Keratinocyte (primary cell): Measurements from ENCODE around the gene ZNF346. TPM values are rescaled to one million over a fixed set of nuclear protein-coding genes. Genes with fewer than 3 reads are reported as not detected.

Experiments used
- DNase-seq: peaks from one replicate; pipeline ENCODE4 v3.0.0-alpha.2; 2011; ENCODE audit warnings: low read depth, missing footprints, low spot score
- FAIRE-seq: peaks from 2 replicates; lab custom pipeline; 2011; peaks lifted over from hg19 to GRCh38; lab: Jason Lieb, UNC
- H2AFZ ChIP-seq: 2 replicates; pipeline ENCODE4 v1.6.0; 2012; ENCODE audit warnings: low read length, control low read depth, inconsistent platforms; ENCODE audit not compliant: control insufficient read depth
- H3K27ac ChIP-seq: 2 replicates; pipeline ENCODE4 v1.5.1; 2011; ENCODE audit warnings: low read length; ENCODE audit not compliant: control insufficient read depth, insufficient read depth
- H3K27me3 ChIP-seq: 3 replicates; pipeline ENCODE4 v1.6.0; 2011; ENCODE audit warnings: low read length; ENCODE audit not compliant: control insufficient read depth, insufficient read depth; ENCODE audit errors: extremely low read depth
- H3K36me3 ChIP-seq, 2 experiments: 2 replicates in 1 of 2; 3 replicates in 1 of 2; pipeline ENCODE4 v1.5.1; 2011; ENCODE audit warnings: low read length in 2 of 2, mild to moderate bottlenecking in 1 of 2; ENCODE audit not compliant: control insufficient read depth in 2 of 2, insufficient read depth in 2 of 2; ENCODE audit errors: extremely low read depth in 1 of 2
- H3K4me1 ChIP-seq: 3 replicates; pipeline ENCODE4 v1.5.1; 2011; ENCODE audit warnings: low read length; ENCODE audit not compliant: control insufficient read depth, insufficient read depth; ENCODE audit errors: extremely low read depth
- H3K4me2 ChIP-seq: 3 replicates; pipeline ENCODE4 v1.6.0; 2011; ENCODE audit warnings: low read depth, low read length; ENCODE audit not compliant: control insufficient read depth, insufficient read depth; ENCODE audit errors: extremely low read depth
- H3K4me3 ChIP-seq, 3 experiments: fragments of 200-600 bp in 1 of 3; sonication (generic) in 1 of 3; 2 replicates in 2 of 3; 3 replicates in 1 of 3; pipeline ENCODE4 v1.5.1; 2011 to 2016; ENCODE audit warnings: low read length in 3 of 3, mild to moderate bottlenecking in 3 of 3, control low read depth in 2 of 3, inconsistent platforms in 1 of 3, low read depth in 1 of 3, mixed read lengths in 1 of 3, mixed run types in 1 of 3, moderate library complexity in 1 of 3; ENCODE audit not compliant: control insufficient read depth in 2 of 3, insufficient read depth in 2 of 3; ENCODE audit errors: extremely low read depth in 1 of 3
- H3K79me2 ChIP-seq: 2 replicates; pipeline ENCODE4 v1.6.0; 2012; ENCODE audit warnings: low read length; ENCODE audit not compliant: control insufficient read depth, insufficient read depth
- H3K9ac ChIP-seq: 3 replicates; pipeline ENCODE4 v1.6.0; 2011; ENCODE audit warnings: low read length; ENCODE audit not compliant: control insufficient read depth, insufficient read depth; ENCODE audit errors: extremely low read depth
- H3K9me1 ChIP-seq: 3 replicates; pipeline ENCODE4 v1.6.0; 2011; ENCODE audit warnings: low read length; ENCODE audit not compliant: control insufficient read depth, insufficient read depth; ENCODE audit errors: extremely low read depth
- H3K9me3 ChIP-seq: 2 replicates; pipeline ENCODE4 v1.5.1; 2012; ENCODE audit warnings: low read depth, low read length; ENCODE audit not compliant: control insufficient read depth
- H4K20me1 ChIP-seq: 3 replicates; pipeline ENCODE4 v1.6.0; 2011; ENCODE audit warnings: low read length; ENCODE audit not compliant: control insufficient read depth, insufficient read depth; ENCODE audit errors: extremely low read depth
- EZH2 ChIP-seq: IDR thresholded peaks from one replicate; pipeline ENCODE4 v1.6.1; 2012; ENCODE audit warnings: inconsistent platforms, mild to moderate bottlenecking, low read length, moderate library complexity
- dilution Hi-C: fragments of 300-500 bp; cut with MboI; formaldehyde crosslinking; loops from one replicate; pipeline ENCODE4 v1.7.0; 2020; ENCODE audit warnings: low sequenced_read_pairs; ENCODE audit not compliant: extremely low pct_ligation_motif_present
- polyA plus RNA-seq, 5 experiments: library from polyadenylated mRNA; depleted of rRNA in 3 of 5; stranded (reverse) in 3 of 5; stranded (forward) in 1 of 5; unstranded in 1 of 5; fragments of >200 nt; gene quantifications; 1 replicate in 1 of 5; 2 replicates in 3 of 5; 3 replicates in 1 of 5; pipeline versions ENCODE4 v1.2.1 to v1.2.3, GENCODE V29; 2011 to 2012; ENCODE audit warnings: missing spikeins in 2 of 5, low read depth in 1 of 5, low replicate concordance in 1 of 5
- TF ChIP-seq, protein P1 (sequence below), 3 experiments: IDR thresholded peaks in 1 of 3; conservative IDR thresholded peaks in 1 of 3; optimal IDR thresholded peaks in 1 of 3; 2 replicates in 2 of 3; 3 replicates in 1 of 3; pipeline versions ENCODE3 to v1.5.1; 2011; ENCODE audit warnings: low read length in 3 of 3, mild to moderate bottlenecking in 3 of 3, moderate library complexity in 2 of 3, control low read depth in 1 of 3, inconsistent platforms in 1 of 3; ENCODE audit not compliant: insufficient read depth in 2 of 3; ENCODE audit errors: extremely low read depth in 1 of 3

Gene ZNF346
- polyA plus RNA-seq, 1 donor (not counting 4 experiments of a cell fraction or from before 2014, with no cell fraction given), result 9.5 TPM

DNA sequence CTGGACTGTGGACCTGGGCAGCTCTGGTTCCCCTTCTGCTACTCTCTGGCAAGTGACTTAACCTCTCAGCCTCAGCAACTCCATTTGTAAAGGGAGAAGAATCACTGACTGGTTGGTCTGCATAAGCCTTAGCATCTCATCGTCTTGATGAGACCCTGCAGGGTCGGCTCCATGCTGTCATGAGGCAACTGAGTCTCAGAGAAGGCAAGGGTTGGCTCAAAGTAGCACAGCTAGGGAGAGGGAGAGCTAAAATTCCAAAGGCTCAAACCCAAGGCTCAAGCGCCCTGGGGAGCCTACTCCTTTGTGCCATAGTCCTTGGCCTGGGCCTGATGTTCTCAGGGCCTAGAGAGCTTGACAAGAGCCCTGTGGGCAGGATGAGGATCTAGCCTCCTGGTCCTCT lies 68.7 kb downstream of the ZNF346 start:
- H4K20me1 ChIP-seq, result no peaks in the 10 kb centered on the region
- DNase-seq (no peak), FAIRE-seq (no peak)
- H3K9me3 ChIP-seq, result no peaks in the 10 kb centered on the region
- H3K4me1 ChIP-seq, result peaks cover 1% of the 10 kb centered on the region
- TF ChIP-seq EZH2, result no peak
- TF ChIP-seq, protein P1, sequence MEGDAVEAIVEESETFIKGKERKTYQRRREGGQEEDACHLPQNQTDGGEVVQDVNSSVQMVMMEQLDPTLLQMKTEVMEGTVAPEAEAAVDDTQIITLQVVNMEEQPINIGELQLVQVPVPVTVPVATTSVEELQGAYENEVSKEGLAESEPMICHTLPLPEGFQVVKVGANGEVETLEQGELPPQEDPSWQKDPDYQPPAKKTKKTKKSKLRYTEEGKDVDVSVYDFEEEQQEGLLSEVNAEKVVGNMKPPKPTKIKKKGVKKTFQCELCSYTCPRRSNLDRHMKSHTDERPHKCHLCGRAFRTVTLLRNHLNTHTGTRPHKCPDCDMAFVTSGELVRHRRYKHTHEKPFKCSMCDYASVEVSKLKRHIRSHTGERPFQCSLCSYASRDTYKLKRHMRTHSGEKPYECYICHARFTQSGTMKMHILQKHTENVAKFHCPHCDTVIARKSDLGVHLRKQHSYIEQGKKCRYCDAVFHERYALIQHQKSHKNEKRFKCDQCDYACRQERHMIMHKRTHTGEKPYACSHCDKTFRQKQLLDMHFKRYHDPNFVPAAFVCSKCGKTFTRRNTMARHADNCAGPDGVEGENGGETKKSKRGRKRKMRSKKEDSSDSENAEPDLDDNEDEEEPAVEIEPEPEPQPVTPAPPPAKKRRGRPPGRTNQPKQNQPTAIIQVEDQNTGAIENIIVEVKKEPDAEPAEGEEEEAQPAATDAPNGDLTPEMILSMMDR (optimal IDR thresholded peaks at IDR 0.05 in 1 of 3, IDR thresholded peaks at IDR 0.05 in 1 of 3, conservative IDR thresholded peaks at IDR 0.05 in 1 of 3; ENCODE audit: extremely low read depth in 1 of 3, insufficient read depth in 2 of 3, low read length in 3 of 3), result no peak
- no peak overlapping the region for H3K4me3 ChIP-seq
- H3K9ac ChIP-seq, result no peak overlapping the region
- H2AFZ ChIP-seq, result no peak overlapping the region
- H3K36me3 ChIP-seq, result no peaks in the 10 kb centered on the region
- no peak overlapping the region for H3K4me2 ChIP-seq
- H3K9me1 ChIP-seq, result no peaks in the 10 kb centered on the region
- H3K27ac ChIP-seq, result no peak overlapping the region
- no peaks in the 10 kb centered on the region for H3K79me2 ChIP-seq
- dilution Hi-C loops, result no loop called here
- no peaks in the 10 kb centered on the region for H3K27me3 ChIP-seq

DNA sequence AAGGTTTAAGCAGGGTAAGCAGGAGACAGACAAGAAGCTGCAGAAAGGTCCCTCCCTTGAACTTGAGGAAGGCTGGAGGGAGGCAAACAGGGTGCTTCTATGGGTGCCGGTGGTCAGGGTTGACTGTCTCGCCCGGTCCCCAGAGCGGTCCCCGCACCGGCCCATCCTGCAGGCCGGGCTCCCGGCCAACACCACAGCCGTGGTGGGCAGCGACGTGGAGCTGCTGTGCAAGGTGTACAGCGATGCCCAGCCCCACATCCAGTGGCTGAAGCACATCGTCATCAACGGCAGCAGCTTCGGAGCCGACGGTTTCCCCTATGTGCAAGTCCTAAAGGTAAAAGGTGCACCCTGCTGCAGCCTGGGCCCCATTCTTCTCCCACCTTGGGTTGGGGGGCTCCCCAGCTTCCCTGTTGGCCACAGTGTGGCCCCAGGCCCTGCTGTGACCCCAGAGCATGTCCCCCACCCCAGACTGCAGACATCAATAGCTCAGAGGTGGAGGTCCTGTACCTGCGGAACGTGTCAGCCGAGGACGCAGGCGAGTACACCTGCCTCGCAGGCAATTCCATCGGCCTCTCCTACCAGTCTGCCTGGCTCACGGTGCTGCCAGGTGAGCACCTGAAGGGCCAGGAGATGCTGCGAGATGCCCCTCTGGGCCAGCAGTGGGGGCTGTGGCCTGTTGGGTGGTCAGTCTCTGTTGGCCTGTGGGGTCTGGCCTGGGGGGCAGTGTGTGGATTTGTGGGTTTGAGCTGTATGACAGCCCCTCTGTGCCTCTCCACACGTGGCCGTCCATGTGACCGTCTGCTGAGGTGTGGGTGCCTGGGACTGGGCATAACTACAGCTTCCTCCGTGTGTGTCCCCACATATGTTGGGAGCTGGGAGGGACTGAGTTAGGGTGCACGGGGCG lies 69.9 kb downstream of the ZNF346 start:
- Histone ChIP-seq H3K4me1 (no peaks in the 10 kb centered on the region), H3K9me3 (no peaks in the 10 kb centered on the region), H2AFZ (no peak overlapping the region), H3K27me3 (no peaks in the 10 kb centered on the region), H4K20me1 (no peaks in the 10 kb centered on the region), H3K36me3 (no peaks in the 10 kb centered on the region), H3K27ac (no peak overlapping the region), H3K79me2 (no peaks in the 10 kb centered on the region), H3K9me1 (no peaks in the 10 kb centered on the region), H3K4me2 (no peak overlapping the region), H3K9ac (no peak overlapping the region), H3K4me3 (no peak overlapping the region)
- no peak for FAIRE-seq
- dilution Hi-C loops, result no loop called here
- TF ChIP-seq, protein P1 (optimal IDR thresholded peaks at IDR 0.05 in 1 of 3, IDR thresholded peaks at IDR 0.05 in 1 of 3, conservative IDR thresholded peaks at IDR 0.05 in 1 of 3; ENCODE audit: extremely low read depth in 1 of 3, insufficient read depth in 2 of 3, low read length in 3 of 3), result no peak
- no peak for TF ChIP-seq EZH2
- no peak for DNase-seq
